ENCODE results near the gene UBE2N.
"Not testable (repeated sequence)": the region's sequence is repeated elsewhere in the genome, so short reads cannot be mapped to it uniquely, and the experiment has no call there.

DNA sequence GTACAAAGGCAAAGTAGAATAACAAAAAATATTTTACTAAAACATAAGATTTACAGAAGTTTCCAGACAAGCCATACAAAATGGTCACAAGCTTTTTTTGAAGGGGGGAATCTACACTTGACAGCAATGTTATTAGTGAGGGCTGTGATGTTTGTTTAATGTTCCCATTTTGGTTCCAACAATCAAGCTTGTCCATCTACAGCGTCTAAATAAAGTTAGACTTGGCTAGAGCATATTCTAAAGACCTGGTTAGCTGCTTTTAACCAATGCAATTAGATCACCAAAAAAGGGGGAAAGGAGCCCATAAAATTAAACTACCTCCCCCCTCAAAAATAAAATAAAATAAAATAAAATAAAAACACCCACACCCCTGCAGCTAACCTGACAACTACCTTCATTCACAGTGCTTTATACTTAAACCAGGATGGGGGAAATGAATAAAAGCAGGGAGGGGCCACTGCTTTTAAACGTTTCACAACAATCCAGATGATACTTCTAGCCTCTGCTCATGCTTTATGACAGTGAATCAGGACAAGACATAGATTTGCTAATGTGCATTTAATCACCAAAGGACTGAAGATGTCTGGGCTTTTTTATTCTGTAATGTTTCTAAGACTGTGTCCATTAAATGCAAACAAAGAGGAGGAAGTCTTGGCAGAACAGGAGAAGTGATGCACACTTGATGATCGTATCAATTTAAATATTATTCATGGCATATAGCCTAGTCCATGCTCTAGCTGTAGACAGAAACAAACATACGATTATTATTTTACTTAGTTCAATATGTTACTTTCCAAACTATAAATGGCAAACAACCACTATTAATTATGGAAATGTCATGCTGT lies 32.2 kb downstream of the UBE2N start:
- TF ChIP-seq, protein P1, sequence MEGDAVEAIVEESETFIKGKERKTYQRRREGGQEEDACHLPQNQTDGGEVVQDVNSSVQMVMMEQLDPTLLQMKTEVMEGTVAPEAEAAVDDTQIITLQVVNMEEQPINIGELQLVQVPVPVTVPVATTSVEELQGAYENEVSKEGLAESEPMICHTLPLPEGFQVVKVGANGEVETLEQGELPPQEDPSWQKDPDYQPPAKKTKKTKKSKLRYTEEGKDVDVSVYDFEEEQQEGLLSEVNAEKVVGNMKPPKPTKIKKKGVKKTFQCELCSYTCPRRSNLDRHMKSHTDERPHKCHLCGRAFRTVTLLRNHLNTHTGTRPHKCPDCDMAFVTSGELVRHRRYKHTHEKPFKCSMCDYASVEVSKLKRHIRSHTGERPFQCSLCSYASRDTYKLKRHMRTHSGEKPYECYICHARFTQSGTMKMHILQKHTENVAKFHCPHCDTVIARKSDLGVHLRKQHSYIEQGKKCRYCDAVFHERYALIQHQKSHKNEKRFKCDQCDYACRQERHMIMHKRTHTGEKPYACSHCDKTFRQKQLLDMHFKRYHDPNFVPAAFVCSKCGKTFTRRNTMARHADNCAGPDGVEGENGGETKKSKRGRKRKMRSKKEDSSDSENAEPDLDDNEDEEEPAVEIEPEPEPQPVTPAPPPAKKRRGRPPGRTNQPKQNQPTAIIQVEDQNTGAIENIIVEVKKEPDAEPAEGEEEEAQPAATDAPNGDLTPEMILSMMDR (IDR thresholded peaks at IDR 0.05; ENCODE audit: extremely low read depth in 1 of 2, insufficient read depth in 1 of 2, low read depth in 1 of 2, low read length in 2 of 2): not testable (repeated sequence)
- TF ChIP-seq EZH2 (IDR thresholded peaks at IDR 0.05; ENCODE audit: borderline replicate concordance, low read depth, low read length, severe bottlenecking); POLR2A (IDR thresholded peaks at IDR 0.05; ENCODE audit: low read depth, low read length); JUN (IDR thresholded peaks at IDR 0.05; ENCODE audit: borderline replicate concordance, insufficient read depth, insufficient read length, low read depth); FOS (IDR thresholded peaks at IDR 0.05; ENCODE audit: borderline replicate concordance, insufficient read depth, low read length): not testable (repeated sequence)
- TF ChIP-seq, protein P2, sequence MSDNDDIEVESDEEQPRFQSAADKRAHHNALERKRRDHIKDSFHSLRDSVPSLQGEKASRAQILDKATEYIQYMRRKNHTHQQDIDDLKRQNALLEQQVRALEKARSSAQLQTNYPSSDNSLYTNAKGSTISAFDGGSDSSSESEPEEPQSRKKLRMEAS (IDR thresholded peaks at IDR 0.05; ENCODE audit: insufficient read depth, insufficient read length): not testable (repeated sequence)
- TF ChIP-seq POLR2AphosphoS5 (IDR thresholded peaks at IDR 0.05; ENCODE audit: insufficient read depth, low read depth, low read length): peak; percentile 20

All from endothelial cell of umbilical vein (primary cell).